IMR-90 (cell line): ENCODE data around the gene KAZN. TPM values are rescaled to one million over a fixed set of nuclear protein-coding genes. Genes with fewer than 3 reads are reported as not detected.
A peak's percentile ranks its signal among the peaks of the same experiment; 100 is the strongest.

Experiments used
- ATAC-seq: fragments of 200-7000 bp; cut with Tn5 transposase; 2 replicates; pipeline ENCODE4 v1.9.1; 2020; ENCODE audit warnings: low read depth, mild to moderate bottlenecking, moderate library complexity
- BruUV-seq: library from RNA; stranded (reverse); fragments of 400-500 nt; replicated peaks from 2 replicates; lab custom pipeline; 2021; lab: Mats Ljungman, UMichigan
- CTCF ChIA-PET: fragments of 300-600 bp; formaldehyde crosslinking; extraction: SDS; loops from one replicate; lab custom pipeline; 2021; ENCODE audit warnings: antibody characterized with exemption; lab: Yijun Ruan, JAX
- POLR2A ChIA-PET: fragments of 300-600 bp; sonication (Branson Sonifier 250); formaldehyde crosslinking; loops from one replicate; lab custom pipeline; 2022; ENCODE audit warnings: antibody characterized with exemption; ENCODE audit not compliant: unreplicated experiment; lab: Charles Lee
- DNase-seq: peaks from one replicate; pipeline ENCODE4 v3.0.0; 2013
- H2AFZ ChIP-seq: replicated peaks from 2 replicates; pipeline ENCODE3; 2013; ENCODE audit warnings: low read length, mild to moderate bottlenecking; ENCODE audit not compliant: poor library complexity
- H2AK5ac ChIP-seq: 2 replicates; pipeline ENCODE4 v1.6.1; 2013; ENCODE audit warnings: low read depth, low read length, inconsistent platforms
- H2AK9ac ChIP-seq: replicated peaks from 2 replicates; pipeline ENCODE3; 2013; ENCODE audit warnings: mild to moderate bottlenecking, low read depth, low read length, moderate library complexity; ENCODE audit not compliant: poor library complexity
- H2BK120ac ChIP-seq: 2 replicates; pipeline ENCODE4 v1.6.1; 2013; ENCODE audit warnings: low read depth, low read length, inconsistent platforms
- H2BK15ac ChIP-seq: 3 replicates; pipeline ENCODE4 v1.6.1; 2013; ENCODE audit warnings: low read depth, low read length, inconsistent platforms
- H2BK20ac ChIP-seq: 2 replicates; pipeline ENCODE4 v1.6.1; 2013; ENCODE audit warnings: low read depth, mild to moderate bottlenecking, inconsistent platforms, low read length, moderate library complexity
- H2BK5ac ChIP-seq: 2 replicates; pipeline ENCODE4 v1.6.1; 2013; ENCODE audit warnings: mild to moderate bottlenecking, low read depth, low read length, inconsistent platforms; ENCODE audit not compliant: poor library complexity, severe bottlenecking
- H3K14ac ChIP-seq: replicated peaks from 2 replicates; pipeline ENCODE4 v1.6.1; 2013; ENCODE audit warnings: low read depth, low read length, inconsistent platforms
- H3K18ac ChIP-seq: 2 replicates; pipeline ENCODE4 v1.6.1; 2013; ENCODE audit warnings: low read depth, low read length, control low read depth
- H3K23ac ChIP-seq: 2 replicates; pipeline ENCODE4 v1.6.1; 2013; ENCODE audit warnings: low read depth, low read length, inconsistent platforms
- H3K27ac ChIP-seq: 2 replicates; pipeline ENCODE4 v1.5.1; 2013; ENCODE audit warnings: mild to moderate bottlenecking, control low read depth, low read length; ENCODE audit not compliant: insufficient read depth
- H3K27me3 ChIP-seq: 2 replicates; pipeline ENCODE4 v1.6.1; 2013; ENCODE audit warnings: low read length; ENCODE audit not compliant: control insufficient read depth, insufficient read depth
- H3K36me3 ChIP-seq: 2 replicates; pipeline ENCODE4 v1.6.1; 2013; ENCODE audit warnings: low read length, mixed read lengths; ENCODE audit not compliant: control insufficient read depth, insufficient read depth
- H3K4ac ChIP-seq: 2 replicates; pipeline ENCODE4 v1.6.1; 2013; ENCODE audit warnings: low read depth, low read length, inconsistent platforms
- H3K4me1 ChIP-seq: 2 replicates; pipeline ENCODE4 v1.6.1; 2013; ENCODE audit warnings: low read length, mixed read lengths; ENCODE audit not compliant: control insufficient read depth, insufficient read depth
- H3K4me2 ChIP-seq: 2 replicates; pipeline ENCODE4 v1.6.1; 2013; ENCODE audit warnings: low read depth, mild to moderate bottlenecking, control low read depth, low read length, moderate library complexity
- H3K4me3 ChIP-seq: 2 replicates; pipeline ENCODE4 v1.5.1; 2013; ENCODE audit warnings: low read depth, mild to moderate bottlenecking, control low read depth, low read length, moderate library complexity; ENCODE audit not compliant: insufficient read depth
- H3K56ac ChIP-seq: 2 replicates; pipeline ENCODE4 v1.6.1; 2013; ENCODE audit warnings: low read length, inconsistent platforms; ENCODE audit not compliant: insufficient read depth; ENCODE audit errors: extremely low read depth
- H3K79me1 ChIP-seq, 2 experiments: 2 replicates each; pipeline ENCODE4 v1.6.1; 2013; ENCODE audit warnings: low read length in 2 of 2, inconsistent platforms in 1 of 2, low read depth in 1 of 2
- H3K9ac ChIP-seq: 2 replicates; pipeline ENCODE4 v1.6.1; 2013; ENCODE audit warnings: low read depth, low read length, control low read depth
- H3K9me1 ChIP-seq: 2 replicates; pipeline ENCODE4 v1.6.1; 2013; ENCODE audit warnings: low read length, inconsistent platforms; ENCODE audit not compliant: insufficient read depth
- H3K9me3 ChIP-seq: 2 replicates; pipeline ENCODE4 v1.6.1; 2013; ENCODE audit warnings: low read length; ENCODE audit not compliant: control insufficient read depth, insufficient read depth
- H4K20me1 ChIP-seq: 2 replicates; pipeline ENCODE4 v1.6.1; 2013; ENCODE audit warnings: low read length, inconsistent platforms; ENCODE audit not compliant: insufficient read depth
- H4K5ac ChIP-seq: 2 replicates; pipeline ENCODE4 v1.6.1; 2013; ENCODE audit warnings: mild to moderate bottlenecking, low read depth, low read length, control low read depth
- H4K8ac ChIP-seq, 2 experiments: 2 replicates each; pipeline ENCODE4 v1.6.1; 2013; ENCODE audit warnings: low read depth in 2 of 2, low read length in 2 of 2, control low read depth in 1 of 2, inconsistent platforms in 1 of 2
- H4K91ac ChIP-seq: 2 replicates; pipeline ENCODE4 v1.6.1; 2013; ENCODE audit warnings: low read depth, low read length, inconsistent platforms; ENCODE audit not compliant: insufficient read depth
- CEBPB ChIP-seq: IDR thresholded peaks from 2 replicates; pipeline ENCODE4 v1.6.1; 2012; ENCODE audit warnings: low read depth, low read length, improper control_type of control experiment
- CHD1 ChIP-seq: IDR thresholded peaks from 2 replicates; pipeline ENCODE4 v1.6.1; 2012; ENCODE audit warnings: low read depth, low read length, improper control_type of control experiment
- CTCF ChIP-seq: conservative IDR thresholded peaks from 2 replicates; pipeline ENCODE4 v1.5.1; 2012; ENCODE audit warnings: mild to moderate bottlenecking, low read depth, low read length, improper control_type of control experiment
- ELK1 ChIP-seq: fragments of 150-350 bp; IDR thresholded peaks from 2 replicates; pipeline ENCODE4 v1.6.1; 2016; ENCODE audit warnings: low read depth, mild to moderate bottlenecking, low read length, moderate library complexity, borderline replicate concordance
- FOS ChIP-seq: fragments of 150-350 bp; IDR thresholded peaks from 2 replicates; pipeline ENCODE4 v1.6.1; 2016; ENCODE audit warnings: low read depth, low read length
- MAZ ChIP-seq: IDR thresholded peaks from 2 replicates; pipeline ENCODE4 v1.6.1; 2012; ENCODE audit warnings: low read depth, mild to moderate bottlenecking, low read length, improper control_type of control experiment, moderate library complexity, borderline replicate concordance
- NFE2L2 ChIP-seq: fragments of 150-350 bp; IDR thresholded peaks from 2 replicates; pipeline ENCODE4 v1.6.1; 2016; ENCODE audit warnings: low read depth, mild to moderate bottlenecking, low read length
- POLR2A ChIP-seq: IDR thresholded peaks from 2 replicates; pipeline ENCODE4 v1.6.1; 2012; ENCODE audit warnings: mild to moderate bottlenecking, low read depth, low read length
- RAD21 ChIP-seq: IDR thresholded peaks from 2 replicates; pipeline ENCODE4 v1.6.1; 2012; ENCODE audit warnings: low read length, improper control_type of control experiment
- RCOR1 ChIP-seq: IDR thresholded peaks from 2 replicates; pipeline ENCODE4 v1.6.1; 2012; ENCODE audit warnings: mild to moderate bottlenecking, low read length, improper control_type of control experiment; ENCODE audit not compliant: insufficient replicate concordance
- RFX5 ChIP-seq: IDR thresholded peaks from 2 replicates; pipeline ENCODE4 v1.8.0; 2012; ENCODE audit warnings: low read depth, mild to moderate bottlenecking, low read length, moderate library complexity
- SMC3 ChIP-seq: fragments of 150-350 bp; IDR thresholded peaks from 2 replicates; pipeline ENCODE4 v1.6.1; 2016; ENCODE audit warnings: low read depth, mild to moderate bottlenecking, antibody characterized with exemption, low read length, moderate library complexity
- USF2 ChIP-seq: fragments of 150-350 bp; IDR thresholded peaks from 2 replicates; pipeline ENCODE4 v1.6.1; 2017; ENCODE audit warnings: mild to moderate bottlenecking, antibody characterized with exemption, low read length, low read depth
- WGBS, 2 experiments: methylation state at CpG; one replicate each; pipeline versions ENCODE4 v1.1.5 to v1.1.7; 2013; ENCODE audit warnings: missing lambda C conversion rate in 2 of 2; ENCODE audit not compliant: insufficient read length in 1 of 2; ENCODE audit errors: extremely low coverage in 2 of 2; 5-methylcytosine and 5-hydroxymethylcytosine counted together
- dilution Hi-C: fragments of 300-500 bp; cut with HindIII; formaldehyde crosslinking; loops from one replicate; pipeline ENCODE4 v1.14.3; 2018; ENCODE audit warnings: low sequenced_read_pairs; ENCODE audit not compliant: unreplicated experiment
- in situ Hi-C: fragments of 300-500 bp; cut with MboI; formaldehyde crosslinking; loops from 3 replicates; pipeline ENCODE4 v1.14.3; 2019; ENCODE audit warnings: low sequenced_read_pairs, inconsistent platforms, mixed read lengths
- intact Hi-C: fragments of 100-400 bp; cut with micrococcal nuclease; formaldehyde crosslinking; loops from 2 replicates; pipeline ENCODE4 v1.10.0; 2022
- polyA plus RNA-seq, 3 experiments: library from polyadenylated mRNA; depleted of rRNA; stranded (reverse); fragments of >200 nt; gene quantifications; 2 replicates each; pipeline ENCODE4 v1.2.3, GENCODE V29; 2012; ENCODE audit warnings: low replicate concordance in 1 of 3
- total RNA-seq: library from RNA; depleted of rRNA; stranded (reverse); fragments of >200 nt; gene quantifications from 2 replicates; pipeline ENCODE4 v1.2.3, GENCODE V29; 2012

KAZN gene
- total and polyA plus RNA-seq, 2 of the 4 experiments (the other 2 are of a cell fraction): 5.2 to 10.5 TPM

- H4K5ac ChIP-seq: peak overlapping the region; percentile 48
- CTCF ChIA-PET: interaction anchor here (1.5 to 3.0 kb wide), 3 partner anchors 10 to 121 kb away, joined by 3 to 15 read pairs (median 4); no protein-coding TSS in a partner anchor
- TF ChIP-seq CTCF (no peak), POLR2A (no peak), USF2 (no peak), NFE2L2 (no peak), CHD1 (no peak), ELK1 (no peak), CEBPB (no peak), SMC3 (no peak), FOS (no peak), RCOR1 (no peak), RAD21 (no peak), MAZ (no peak; the same call in 1 of the 2 replicates), RFX5 (no peak)
Observed at GRCh38 chr1:14925336-14926136, 327.1 kb downstream of the KAZN start.

More at GRCh38 chr1:14925336-14926136, 327.1 kb downstream of the KAZN start:
- H3K27ac ChIP-seq: peak overlapping the region; percentile 59
- H3K9me1 ChIP-seq: peaks cover 24% of the 10 kb centered on the region
- intact Hi-C loops: loop anchor here (1.0 to 5.0 kb wide), 3 partner anchors 17 to 408 kb away; no protein-coding TSS in a partner anchor
- H3K4me2 ChIP-seq: peak overlapping the region; percentile 93
- peak overlapping the region; percentile 67; the same call in 2 of the 3 replicates for H2BK15ac ChIP-seq
- POLR2A ChIA-PET: no interaction called here
- peak overlapping the region; percentile 79 for H3K4me3 ChIP-seq
- H3K27me3 ChIP-seq: no peaks in the 10 kb centered on the region; the same call in 1 of the 2 replicates
- H3K18ac ChIP-seq: peak overlapping the region; percentile 75
- peak overlapping the region; percentile 71; the same call in 1 of the 2 replicates for H2AK5ac ChIP-seq
- H2AK9ac ChIP-seq: peak overlapping the region; percentile 29
- peaks cover 29% of the 10 kb centered on the region for H3K4me1 ChIP-seq
- peak overlapping the region; percentile 79 for H2BK5ac ChIP-seq
- H3K23ac ChIP-seq: peak overlapping the region; percentile 62
- peak overlapping the region; percentile 19; the same call in 1 of the 2 replicates for H3K56ac ChIP-seq
- TSS peak; percentile 34 for BruUV-seq
- DNase-seq (no peak), ATAC-seq (no peak)
- peak overlapping the region in 1 of 2 experiments; percentile 71; a peak in 2 of 4 replicates for H4K8ac ChIP-seq
- H3K4ac ChIP-seq: peak overlapping the region; percentile 80
- H2AFZ ChIP-seq: peak overlapping the region; percentile 88
- peak overlapping the region; percentile 74 for H4K91ac ChIP-seq
- no peaks in the 10 kb centered on the region for H3K9me3 ChIP-seq
- H3K79me1 ChIP-seq: peaks cover 12 to 51% of the 10 kb centered on the region in 2 experiments
- dilution Hi-C loops: no loop called here
- H3K14ac ChIP-seq: peak overlapping the region; percentile 51
- no CpG with 5 or more reads among the region's 12 CpGs for WGBS, 2 experiments
- peak overlapping the region; percentile 82 for H3K9ac ChIP-seq
- peak overlapping the region; percentile 35 for H2BK120ac ChIP-seq
- H3K36me3 ChIP-seq: no peaks in the 10 kb centered on the region
- H2BK20ac ChIP-seq: peak overlapping the region; percentile 72
- H4K20me1 ChIP-seq: peaks cover 10% of the 10 kb centered on the region
- in situ Hi-C loops: loop anchor here (5.0 to 25.0 kb wide), 2 partner anchors 102 to 1163 kb away; no protein-coding TSS in a partner anchor
